Stimulated activated CD4-positive, alpha-beta T cell treated with anti-CD3 and anti-CD28 coated beads, Interleukin-1b, Interleukin-23, amount 100 ng/mL, for 24 hours (primary cell): Measurements from ENCODE around the gene TAGLN3.

Source experiments
- DNase-seq, 4 experiments: peaks; one replicate each; pipeline ENCODE4 v3.0.0-alpha.2; 2020; ENCODE audit warnings: low read depth in 4 of 4, low spot score in 1 of 4

TAGLN3 gene

DNA sequence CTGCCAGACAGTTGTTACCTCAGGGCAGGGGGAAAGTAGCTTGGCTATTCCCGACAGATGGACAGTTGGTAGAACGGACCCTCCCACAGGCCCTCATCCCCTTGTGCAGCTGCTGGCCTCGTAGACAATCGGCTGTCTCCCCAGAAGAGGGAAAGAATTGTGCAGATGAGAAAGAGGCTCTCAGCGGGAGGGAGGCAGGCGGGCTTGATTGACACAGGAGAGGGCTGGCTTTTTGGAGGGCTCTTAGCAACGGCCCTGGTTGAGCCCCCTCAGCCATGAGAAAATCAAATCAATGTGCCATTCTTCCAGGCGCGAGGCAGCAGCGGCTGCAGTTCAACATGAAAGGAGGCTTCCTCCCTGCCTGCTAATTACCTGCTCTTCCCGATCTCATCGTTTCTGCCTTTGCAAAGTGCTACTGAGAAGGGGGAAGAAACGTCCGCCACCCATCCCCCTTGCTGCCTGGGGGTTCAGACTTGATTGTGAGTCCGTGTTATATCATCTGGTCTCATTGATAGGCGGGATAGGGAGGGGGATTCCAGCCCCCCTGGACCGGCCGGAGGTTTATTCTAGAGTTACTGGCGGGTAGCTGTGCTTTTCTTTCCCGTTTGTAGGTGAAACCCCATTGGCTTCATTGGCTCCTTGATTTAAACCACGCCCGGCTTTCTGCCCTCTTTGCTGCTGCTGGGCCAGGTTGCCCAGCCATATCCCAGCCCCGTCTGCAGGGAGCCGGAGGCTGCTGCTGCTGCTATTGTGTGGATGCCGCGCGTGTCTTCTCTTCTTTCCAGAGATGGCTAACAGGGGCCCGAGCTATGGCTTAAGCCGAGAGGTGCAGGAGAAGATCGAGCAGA, at the start of gene TAGLN3:
TSS of gene TAGLN3 (plus strand) at position 287 of the 848 bp plus-strand sequence. CDS start at position 788, 501 bp downstream.
- no peak for DNase-seq

DNA sequence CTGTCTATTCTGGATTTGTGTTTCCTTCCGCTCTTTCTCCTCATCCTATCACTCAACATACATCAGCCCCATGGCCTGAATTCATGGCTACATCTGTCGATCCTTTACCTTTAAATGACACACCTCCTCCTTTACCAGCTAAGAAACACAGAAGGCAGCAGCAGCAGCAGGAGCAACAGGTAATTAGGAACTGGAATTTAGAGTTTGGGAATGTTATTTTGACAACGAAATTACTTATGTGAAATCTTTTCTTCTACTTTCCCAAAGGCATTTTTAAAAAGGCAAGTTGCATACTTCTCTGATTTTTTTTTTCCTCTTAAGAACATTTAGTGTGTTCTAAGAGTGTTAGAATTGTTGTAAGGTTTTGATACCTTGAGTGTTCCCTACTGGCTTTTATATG, 49.0 kb upstream of the TAGLN3 start:
- DNase-seq: no peak

DNA sequence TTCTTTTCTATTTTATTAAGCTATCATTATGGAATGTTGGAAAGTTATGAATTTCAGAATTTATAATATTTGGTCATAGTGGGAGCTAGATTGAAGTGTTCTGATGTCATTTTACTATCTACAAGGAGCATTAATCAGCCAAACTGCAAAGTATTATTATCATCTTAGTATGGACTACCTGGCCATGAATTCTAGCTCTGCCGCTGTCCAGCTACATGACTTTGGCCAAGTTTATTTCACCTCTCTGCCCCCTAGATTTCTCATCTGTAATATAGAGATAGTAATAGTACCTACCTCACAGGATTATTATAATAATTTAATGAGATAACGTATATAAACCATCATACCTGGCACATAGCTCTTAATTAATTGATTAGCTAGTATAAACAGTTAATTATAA, 47.7 kb upstream of the TAGLN3 start:
- DNase-seq: no peak

DNA sequence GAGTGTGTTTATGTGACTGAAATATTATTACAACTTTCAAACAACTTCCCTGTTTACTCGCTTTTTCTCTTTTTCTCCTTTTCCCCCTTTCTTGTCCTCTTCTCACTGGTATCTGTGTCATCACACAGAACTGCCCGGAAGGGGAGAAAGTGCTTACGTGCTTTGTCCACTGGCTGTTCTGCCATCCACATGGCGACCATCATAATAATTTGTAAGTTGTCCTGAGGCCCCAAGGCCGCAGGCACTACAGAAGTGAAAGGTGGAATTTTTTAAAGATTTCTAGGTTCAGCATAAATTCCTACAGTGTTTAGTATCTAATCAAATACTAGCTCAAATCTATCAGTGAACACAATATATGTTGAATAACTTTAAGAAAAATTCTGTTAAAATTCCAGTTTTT, 46.6 kb upstream of the TAGLN3 start:
- DNase-seq: no peak

DNA sequence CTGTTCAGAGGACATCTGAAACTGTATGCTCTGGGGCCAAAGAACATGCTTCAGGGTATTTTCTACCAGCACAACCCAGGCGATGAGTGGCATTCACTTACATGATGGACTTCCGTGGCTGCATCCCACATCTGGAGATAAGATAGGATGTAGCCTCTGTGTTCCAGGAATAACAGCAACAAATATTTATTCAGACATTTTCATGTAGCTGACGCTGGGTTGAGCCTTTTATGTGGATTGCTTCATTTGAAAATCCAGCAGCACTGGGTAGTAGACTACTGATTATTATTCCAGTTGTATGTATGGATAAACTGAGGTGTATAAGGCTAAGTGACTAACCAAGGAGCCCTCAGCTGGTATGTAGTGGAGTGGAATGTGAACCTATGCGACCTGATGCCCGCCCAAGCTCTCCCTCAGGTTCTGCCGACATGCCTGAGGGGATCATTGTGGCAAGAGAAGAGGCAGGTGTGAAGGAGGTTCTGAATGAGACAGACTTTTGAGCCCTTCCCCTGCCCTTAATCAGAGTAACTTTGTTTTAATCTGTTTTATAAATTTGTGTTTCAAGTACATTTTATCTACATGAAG, 45.8 kb upstream of the TAGLN3 start:
- no peak for DNase-seq

DNA sequence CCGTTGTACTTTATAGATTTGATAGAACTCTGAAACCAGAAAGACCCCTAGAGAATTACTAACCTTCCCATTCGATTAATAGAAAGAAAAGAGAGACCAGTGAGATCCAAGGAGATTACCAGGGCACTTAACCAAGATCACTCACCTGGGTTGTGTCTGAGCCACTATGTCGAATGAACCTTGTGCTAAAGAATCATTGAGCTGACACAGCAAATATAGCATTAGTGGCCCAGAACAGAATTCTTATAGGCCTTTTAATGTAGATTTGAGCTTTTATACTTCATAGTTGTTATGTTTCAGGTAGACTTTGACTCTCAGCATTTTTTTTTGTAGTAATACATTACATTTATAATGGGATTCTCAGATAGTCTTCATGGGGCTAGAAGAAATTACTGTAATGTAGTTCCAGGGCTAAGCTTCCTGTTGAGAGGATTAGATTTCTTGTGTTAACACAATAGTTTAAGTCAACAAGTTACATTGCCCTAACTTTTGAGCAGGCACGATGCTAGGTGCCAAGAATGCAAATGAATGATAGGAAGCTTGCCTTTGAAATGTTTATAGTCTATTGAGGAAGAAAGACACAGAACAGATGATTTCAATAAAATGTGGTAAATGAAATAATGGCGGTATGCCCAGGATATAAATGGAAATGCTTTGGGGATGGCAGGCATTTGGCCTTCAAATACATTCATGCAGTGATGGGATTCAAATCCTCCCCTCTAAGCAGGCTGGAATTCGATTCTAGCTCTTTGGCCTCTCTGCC, 44.3 kb upstream of the TAGLN3 start:
- DNase-seq: no peak

DNA sequence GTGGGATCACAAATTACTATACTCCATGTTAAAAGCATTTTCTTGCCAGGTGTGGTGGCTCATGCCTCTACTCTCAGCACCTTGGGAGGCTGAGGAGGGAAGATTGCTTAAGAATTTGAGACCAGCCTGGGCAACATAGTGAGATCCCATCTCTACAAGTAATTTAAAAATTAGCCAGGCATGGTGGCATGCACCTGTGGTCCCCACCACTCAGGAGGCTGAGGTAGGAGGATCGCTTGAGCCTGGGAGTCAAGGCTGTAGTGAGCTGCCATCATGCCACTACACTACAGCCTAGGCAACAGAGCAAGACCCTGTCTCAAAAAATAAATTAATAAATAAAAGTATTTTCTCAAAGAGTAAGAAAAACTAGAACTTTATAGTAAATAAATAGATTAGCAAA, 42.8 kb upstream of the TAGLN3 start:
- DNase-seq: no peak

DNA sequence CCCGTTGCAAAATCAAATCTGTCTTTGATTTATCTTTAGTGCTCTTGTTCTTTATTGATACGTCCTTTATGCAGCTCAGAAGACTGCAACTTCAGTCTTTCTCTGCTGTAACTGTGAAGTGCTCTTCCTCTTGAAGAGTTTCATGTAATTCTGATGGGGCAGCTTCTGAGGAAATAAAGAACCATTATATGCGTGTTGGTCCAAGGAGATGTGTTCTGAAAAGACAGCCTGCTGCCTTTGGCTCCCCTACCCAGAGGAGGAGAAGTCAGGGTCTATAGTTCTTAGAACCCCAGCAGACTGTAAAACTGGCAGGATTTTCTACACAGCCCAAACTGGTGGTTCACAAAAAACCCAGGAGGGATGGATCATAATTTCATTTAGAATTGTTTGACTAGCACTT, 42.3 kb upstream of the TAGLN3 start:
- no peak for DNase-seq

DNA sequence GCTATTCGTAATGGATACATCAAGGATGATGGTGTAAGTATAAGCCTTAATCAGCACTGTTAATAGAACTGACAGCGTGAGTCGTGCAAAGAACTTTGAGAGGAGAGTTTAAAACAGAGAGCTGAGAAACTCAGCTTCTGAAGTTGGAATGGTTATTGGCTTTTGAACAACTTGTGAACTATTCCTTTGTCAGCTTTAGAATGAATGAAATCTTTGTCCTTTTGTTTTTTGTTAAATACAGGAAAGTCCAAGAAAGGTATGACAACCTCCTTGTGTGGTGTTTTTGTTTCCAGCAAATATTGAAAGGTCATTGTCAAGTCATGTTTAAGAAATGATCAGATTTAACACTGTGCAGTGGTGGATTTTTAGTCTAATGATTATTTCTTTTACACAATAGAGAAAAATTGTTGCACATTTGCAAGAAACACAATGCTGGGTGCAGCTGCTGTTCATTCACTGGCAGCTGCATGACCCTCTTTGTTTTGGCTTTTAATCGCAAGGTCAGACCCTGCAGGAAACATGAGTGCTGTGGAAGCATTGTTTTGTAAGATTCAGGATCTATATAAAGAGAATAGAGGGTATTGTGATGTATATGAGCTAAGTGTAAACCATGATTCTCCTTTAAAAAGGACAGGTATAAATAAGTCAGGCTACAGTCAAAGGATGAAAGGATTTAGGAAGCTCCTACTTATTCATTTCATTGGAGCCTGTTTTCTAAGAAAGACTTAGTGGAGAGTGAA, 41.6 kb upstream of the TAGLN3 start:
- DNase-seq: no peak

DNA sequence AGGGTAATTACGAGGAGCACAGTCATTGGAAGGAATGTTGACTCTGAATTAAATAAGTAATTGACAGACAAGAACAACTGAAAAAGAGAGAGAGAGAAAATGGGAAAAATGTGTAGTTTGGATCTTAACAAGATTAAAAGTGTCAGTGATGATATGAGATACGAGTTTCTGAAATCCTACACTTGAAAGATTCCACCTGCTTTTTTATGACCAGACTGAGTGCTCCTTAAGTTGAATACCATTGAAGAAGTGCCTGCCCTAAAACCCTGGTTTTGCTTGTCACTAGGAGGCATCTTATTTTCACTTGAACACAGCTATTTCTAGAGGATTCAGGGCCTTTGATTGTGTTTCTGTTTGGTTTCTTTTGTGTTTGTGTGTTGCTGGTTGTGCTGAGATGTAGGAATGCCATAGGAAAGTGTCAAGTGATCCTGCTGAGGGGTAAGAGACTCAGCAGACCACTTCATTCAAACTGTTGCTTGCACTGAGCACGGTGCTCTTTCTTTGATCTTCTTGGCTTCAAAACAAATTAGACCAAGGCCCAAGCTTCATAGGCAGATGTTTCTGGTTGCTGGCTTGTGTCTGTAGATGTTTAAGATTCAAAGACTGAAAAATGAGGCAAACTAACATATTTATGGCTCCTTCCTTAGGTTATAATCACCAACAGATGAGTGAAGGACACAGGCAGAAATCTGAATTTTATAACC, 37.1 kb upstream of the TAGLN3 start:
- DNase-seq: no peak

DNA sequence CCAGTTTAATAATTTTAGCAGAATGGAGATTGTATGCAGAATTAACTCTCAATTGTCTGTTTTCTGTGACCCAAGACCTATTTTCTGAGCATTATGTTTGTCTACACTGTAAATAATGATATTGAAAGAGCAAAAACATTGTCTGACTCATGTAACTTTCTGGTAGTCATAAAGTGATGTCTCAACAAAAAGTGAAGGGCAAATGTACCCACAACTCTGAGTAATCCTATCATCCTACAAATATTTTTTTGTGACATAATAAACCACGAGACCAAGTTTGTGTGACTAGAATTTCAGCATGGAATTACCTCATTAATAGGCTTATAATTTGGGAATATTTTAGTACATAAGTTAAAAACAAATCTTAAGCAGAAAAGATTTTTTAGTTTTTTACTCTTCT, 35.3 kb upstream of the TAGLN3 start:
- no peak for DNase-seq

DNA sequence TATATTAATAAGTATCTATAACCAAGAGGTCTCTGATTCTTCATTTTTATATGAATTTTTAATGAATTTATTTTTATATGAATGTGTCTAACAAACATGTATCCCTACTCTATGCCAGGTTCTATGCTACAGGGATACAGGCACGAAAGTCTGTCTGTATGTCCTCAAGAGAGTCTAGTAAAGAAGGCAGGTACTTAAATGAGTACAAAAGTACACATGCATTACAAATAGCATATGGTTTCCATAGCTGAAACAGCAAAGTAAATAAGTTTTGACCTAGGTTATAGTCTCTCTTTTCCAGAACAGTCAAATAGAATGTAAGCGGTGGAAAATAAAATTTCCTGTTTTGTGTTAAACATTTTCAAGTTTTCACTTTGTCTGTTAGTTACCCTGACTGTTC, 33.2 kb upstream of the TAGLN3 start:
- DNase-seq: no peak

DNA sequence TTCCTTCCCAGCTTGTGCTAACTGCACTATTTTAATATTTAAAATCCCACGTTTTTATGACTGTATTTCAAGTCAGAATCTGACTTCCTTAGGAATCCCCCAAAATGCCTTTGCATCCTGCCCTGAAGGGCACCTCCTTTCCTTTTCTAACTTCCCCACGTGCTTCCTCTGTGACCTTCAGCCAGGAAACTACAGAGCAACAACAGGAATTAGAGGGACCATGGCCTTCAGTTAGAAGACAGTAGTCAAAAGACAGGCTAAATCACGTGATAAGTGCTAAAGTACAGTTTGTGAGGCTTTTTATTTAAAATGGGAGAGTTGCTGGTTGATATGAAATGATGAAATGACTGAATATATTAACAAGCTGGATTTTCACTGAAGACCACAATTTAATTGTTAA, 31.7 kb upstream of the TAGLN3 start:
- no peak for DNase-seq

DNA sequence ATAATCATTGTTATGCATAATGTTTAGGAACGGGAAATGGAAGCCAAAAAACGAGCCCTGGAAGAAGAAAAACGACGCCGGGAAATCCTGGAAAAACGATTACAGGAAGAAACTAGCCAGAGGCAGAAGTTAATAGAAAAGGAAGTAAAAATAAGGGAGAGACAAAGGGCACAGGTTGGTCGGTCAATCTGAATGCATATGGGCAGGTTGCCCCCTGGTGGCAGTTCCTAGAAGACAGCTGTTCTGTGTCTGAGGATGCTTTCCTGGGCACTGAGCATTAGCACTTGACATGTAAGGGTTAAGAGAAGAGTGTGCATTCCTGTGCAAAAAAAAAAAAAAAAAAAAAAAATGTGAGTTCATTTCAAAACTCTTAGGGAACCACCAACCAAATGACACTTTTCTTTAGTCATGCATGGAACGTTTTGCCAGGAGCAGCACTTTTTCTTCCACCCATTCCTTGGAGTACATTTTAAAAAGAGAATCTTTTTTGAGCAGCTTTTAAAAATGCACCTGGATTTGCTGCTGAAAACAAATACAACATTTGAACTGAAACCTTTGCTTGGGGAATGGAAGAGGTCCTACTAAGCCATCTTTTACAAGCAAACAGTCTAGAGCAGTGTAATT, 31.0 kb upstream of the TAGLN3 start:
- peak; percentile 66 to 72 (median 72) for DNase-seq

DNA sequence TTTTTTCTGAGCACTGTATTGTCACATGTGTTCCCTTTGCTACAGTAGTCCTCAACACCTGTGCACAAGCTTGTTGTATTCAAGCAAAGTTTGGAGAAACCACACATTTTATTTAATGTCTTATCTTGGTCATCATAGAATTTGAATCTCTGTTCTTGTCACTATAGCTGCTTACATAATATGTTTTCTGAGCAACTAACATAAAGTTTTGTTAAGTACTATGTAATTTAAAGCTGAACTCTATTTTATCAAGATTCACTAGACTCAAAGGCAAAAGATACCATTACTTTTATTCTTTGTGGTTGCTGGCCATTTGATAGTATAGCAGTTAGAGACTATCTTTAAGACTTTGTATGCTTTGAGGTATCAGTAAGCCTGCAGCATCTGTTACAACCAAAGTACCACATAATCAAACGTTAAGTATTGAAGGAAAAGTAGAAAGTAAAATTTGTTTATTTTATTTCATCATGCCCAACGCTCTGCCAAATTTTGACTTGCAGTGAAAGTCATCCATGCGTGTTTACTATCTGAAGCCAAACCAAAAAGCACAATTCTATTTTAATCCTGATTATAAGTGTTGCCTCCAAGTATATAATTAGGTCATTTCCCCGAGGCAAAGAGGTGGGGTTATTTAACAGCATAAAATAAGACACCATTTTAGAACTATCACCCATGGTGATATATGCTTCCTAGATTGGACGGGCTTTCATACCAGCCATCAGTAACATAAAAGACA, 30.2 kb upstream of the TAGLN3 start:
- no peak for DNase-seq

DNA sequence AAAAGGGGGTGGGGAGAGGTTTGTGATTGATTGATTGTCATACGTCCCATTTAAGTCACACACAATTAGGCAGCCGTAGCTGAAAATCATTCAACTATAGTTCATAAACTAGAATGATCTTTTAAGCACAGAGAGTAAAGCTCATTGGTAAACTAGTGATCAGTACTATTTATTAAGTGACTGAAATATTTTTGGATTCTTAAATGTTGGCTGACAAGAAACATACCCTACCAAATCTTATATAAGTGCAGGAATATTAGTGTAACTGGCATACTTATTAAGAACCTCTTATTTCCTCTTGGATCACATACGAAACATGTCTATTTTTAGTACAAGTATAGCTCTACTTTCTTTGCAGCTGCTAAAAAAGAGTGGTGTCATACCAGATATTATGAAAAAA, 28.3 kb upstream of the TAGLN3 start:
- no peak for DNase-seq

DNA sequence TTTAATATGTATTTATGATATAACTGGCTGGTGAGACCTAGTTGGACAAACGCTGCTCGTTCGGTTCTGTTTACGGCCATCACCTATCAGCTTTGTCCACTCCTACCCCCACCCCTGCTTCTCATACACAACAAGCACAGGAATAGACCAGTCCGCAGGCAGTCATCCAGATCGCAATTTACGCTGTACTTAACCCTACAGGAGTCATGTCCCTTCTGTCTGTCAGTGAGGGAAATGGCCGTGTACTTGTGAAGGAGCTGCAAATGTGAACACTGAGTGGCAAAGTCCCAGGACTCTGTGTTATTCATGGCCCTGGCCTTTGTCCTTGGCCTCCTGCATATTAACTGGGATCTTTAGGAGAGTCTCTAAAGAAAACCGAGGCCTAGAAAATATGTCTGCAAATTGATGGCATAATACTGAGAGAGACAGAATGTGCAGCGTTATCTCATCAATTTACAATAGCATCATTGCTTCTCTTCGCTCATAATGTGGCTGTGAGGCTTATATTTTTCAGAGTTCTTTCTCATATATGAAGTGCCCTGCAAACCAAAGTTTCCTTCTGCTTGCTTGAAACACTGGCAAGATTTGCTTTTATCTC, 27.1 kb upstream of the TAGLN3 start:
- no peak for DNase-seq

DNA sequence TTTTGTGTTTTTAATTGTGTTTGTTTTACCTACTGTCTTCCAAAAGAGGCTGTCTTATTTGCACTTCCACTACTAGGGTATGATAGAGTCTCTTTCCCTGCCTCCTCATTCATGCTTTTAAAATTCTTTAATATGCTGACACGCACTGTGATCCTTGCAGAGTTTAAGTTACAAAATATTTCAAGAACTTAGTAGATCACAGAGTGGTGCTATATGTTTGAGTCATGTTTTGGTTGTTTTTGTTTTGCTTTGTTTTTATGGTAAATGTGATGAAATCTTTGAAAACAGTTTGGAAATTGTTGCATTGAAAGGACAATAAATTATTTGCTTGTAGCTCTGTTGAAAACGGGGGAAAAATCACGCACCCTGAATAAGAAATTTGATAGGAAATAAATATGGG, 25.8 kb upstream of the TAGLN3 start:
- DNase-seq: no peak

DNA sequence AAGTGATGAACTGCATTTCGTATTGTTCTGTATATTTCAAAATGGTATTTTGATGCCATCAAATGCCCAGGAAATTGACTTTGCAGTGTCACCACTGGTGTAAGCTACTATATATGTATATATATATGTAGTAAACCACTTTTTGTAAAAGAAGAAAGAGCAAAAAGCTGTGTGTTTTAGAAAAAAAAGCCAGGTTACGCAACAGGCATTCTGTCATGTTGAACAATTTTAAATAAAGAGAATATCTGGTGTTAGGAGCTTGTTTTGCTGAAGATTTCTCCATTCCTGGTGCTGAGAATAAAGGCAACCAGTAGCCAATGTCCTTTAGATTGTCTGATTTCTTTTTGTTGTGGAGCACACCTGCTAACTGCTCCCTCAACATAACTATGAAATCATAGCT, 23.6 kb upstream of the TAGLN3 start:
- DNase-seq: no peak
